GM12801 (cell line): ENCODE measurements around the gene CYP4F22.

Experiments used
- CTCF ChIP-seq: IDR thresholded peaks from one replicate; pipeline ENCODE4 v1.5.1; 2011; ENCODE audit warnings: control low read depth; ENCODE audit not compliant: insufficient read length; ENCODE audit errors: extremely low read depth

Gene CYP4F22

GRCh38 chr19:15508035-15508710 is at the start of gene CYP4F22:
TSS of gene CYP4F22 (plus strand) at chr19:15508525. CDS start at chr19:15525337, 16,812 bp downstream.
- TF ChIP-seq CTCF, result no peak

DNA sequence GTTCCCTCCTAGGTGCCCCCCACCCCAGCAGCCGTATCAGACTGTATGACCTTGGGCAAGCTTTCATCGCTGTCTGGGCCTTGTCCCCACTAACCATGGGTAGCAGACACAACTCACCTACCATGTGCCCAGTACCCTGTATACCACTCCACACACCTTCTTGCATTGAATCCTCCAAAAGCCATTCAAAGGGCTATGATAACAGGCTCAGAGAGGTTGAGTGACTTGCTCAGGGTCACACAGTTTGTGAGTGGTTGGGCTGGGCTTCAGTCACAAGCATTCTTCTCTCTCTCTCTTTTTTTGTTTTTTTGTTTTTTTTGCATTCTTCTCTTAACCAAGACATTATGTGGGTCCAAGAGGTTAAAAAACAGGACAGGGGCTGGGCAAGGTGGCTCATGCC is 46.6 kb upstream of the CYP4F22 start:
- TF ChIP-seq CTCF, result no peak

GRCh38 chr19:15463861-15464371 is 44.4 kb upstream of the CYP4F22 start:
- no peak for TF ChIP-seq CTCF

DNA sequence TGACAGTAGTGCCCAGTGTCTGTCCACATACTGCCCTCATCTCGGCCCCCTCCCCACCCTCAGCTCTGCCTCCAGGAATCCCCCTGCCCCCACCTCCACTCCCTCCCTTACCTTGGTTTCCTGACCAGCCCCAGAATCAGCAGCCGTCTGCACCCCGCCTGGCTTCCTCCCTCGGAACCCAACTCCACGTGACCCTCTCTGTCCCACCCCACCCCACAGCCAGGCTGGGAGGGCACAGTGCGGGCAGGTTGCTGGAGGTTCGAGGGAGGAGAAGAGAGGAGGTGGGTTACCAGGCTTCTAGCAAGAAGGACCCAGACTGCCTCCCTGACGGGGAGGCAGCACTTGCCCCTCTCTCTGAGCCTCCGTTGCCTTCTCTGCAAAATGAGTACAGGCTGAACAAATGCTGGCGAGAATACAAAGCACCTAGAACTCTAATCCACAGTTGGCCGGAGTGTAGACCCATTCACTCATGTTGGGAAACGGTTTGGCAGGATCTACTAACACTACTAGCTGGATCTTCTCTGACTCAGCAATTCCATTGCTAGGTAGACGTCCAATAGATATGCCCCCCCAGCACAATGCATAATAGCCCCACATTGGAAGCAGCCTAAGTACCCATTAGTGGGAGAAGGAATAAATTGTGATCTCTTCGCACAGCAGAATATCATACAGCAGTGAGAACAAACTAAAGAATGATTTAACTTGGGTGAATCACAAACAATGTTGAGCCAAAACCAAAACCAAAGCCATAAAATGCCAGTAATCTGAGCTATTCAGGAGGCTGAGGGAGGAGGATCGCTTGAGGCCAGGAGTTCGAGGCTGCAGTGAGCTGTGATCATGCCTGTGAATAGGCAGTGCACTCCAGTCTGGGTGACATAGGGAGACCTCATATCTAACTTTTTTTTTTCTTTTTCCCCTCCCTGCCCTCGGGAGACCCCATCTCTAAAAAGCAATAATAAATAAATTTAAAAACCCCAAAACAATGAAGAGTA is 43.6 kb upstream of the CYP4F22 start, which contains the start of gene RASAL3:
TSS of gene RASAL3 (minus strand) at position 151 of the 992 bp plus-strand sequence. CDS start 186 bp downstream, outside the sequence.
- no peak for TF ChIP-seq CTCF

DNA sequence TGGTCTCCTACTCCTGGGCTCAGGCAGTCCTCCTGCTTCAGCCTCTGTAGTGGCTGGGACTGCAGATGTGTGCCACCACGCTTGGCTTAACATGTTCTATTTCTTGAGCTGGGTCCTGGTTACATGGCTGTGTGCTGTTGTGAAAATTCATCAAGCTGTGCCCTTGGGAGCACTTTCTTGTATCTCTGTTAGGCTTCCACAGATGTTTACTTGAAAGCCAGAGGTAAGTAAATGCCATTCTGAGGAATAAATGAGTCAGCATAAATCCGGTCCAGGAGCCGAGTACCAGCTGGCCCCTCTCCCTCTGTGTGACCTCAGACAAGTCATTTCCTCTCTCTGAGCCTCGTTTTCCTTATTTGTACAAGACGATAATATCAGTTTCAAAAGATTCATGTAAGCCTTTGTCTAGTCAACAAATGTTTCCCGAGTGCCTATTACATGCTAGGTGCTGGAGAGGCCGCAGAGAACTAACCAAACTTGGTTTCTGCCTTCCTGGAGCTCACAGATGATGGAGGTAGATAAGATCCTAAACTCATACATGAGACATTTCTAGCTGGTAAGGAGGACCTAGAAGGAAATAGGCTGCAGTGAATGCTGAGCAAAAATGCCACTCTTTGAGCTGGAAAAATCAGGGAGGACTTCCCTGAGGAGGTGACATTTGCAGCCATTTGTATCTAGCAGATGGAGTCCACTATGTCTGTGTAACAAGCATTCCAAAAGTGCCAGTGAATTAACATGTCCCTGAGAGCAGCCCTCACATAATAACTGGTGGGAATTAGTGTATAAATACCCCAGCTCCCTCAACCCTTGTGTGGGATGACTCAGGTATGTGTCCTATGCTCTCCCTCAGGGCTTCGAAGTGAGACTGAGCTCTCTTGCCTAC is 41.2 kb upstream of the CYP4F22 start:
- TF ChIP-seq CTCF, result no peak

DNA sequence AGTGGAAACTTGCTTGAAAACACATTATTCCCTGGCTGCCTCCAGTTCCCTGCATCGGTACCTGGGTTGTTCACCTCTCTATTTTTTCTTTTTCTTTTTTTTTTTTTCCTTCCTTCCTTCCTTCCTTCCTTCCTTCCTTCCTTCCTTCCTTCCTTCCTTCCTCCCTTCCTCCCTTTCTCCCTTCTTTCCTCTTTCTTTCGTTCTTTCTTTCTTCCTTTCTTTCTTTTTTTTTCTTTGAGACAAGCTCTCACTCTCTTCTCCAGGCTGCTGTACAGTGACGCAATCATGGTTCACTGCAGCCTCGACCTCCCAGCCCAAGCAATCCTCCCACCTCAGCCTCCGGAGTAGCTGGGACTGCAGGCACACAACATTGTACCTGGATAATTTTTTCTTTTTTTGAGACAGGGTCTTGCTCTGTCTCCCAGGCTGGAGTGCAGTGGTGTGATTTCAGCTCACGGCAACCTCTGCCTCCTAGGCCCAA is 40.6 kb upstream of the CYP4F22 start:
- TF ChIP-seq CTCF, result no peak
